ENCODE measurements around the gene ATN1. TPM values are rescaled to one million over a fixed set of nuclear protein-coding genes. Genes with fewer than 3 reads are reported as not detected.
A peak's percentile ranks its signal among the peaks of the same experiment; 100 is the strongest.
"Not testable (repeated sequence)": the region's sequence is repeated elsewhere in the genome, so short reads cannot be mapped to it uniquely, and the experiment has no call there.

The ATN1 gene
- total RNA-seq, 1 donor from 2014 or later: 8.9 TPM

- not testable (repeated sequence) for DNase-seq (ENCODE audit: low spot score); H3K27me3 ChIP-seq; H3K79me2 ChIP-seq (ENCODE audit: low read depth); H4K20me1 ChIP-seq (ENCODE audit: low read depth); H3K36me3 Mint-ChIP-seq; H3K9me3 ChIP-seq (ENCODE audit: low read depth); H3K36me3 ChIP-seq; H3K9me3 Mint-ChIP-seq; H3K9ac ChIP-seq; H3K27me3 Mint-ChIP-seq (ENCODE audit: insufficient read depth, low read depth)
- Histone ChIP-seq H3K27ac (peak overlapping the region; percentile 49), H3F3A (ENCODE audit: low read depth) (peaks cover 43% of the 10 kb centered on the region), H3K4me1 (peaks cover 23% of the 10 kb centered on the region), H2AFZ (replicated peaks) (peak overlapping the region; percentile 78), H3K4me2 (peak overlapping the region; percentile 81), H3K4me3 (peak overlapping the region; percentile 47)
- peaks cover 32% of the 10 kb centered on the region for H3K4me1 Mint-ChIP-seq
- peak overlapping the region; percentile 97 for H3K27ac Mint-ChIP-seq
- peak overlapping the region; percentile 78 for H3K4me3 Mint-ChIP-seq
Observed at GRCh38 chr12:6889775-6890573, 37.8 kb upstream of the ATN1 start.

GRCh38 chr12:6890789-6891645 lies 36.7 kb upstream of the ATN1 start:
- H3K36me3 Mint-ChIP-seq: no peaks in the 10 kb centered on the region
- H3K79me2 ChIP-seq (ENCODE audit: low read depth): no peaks in the 10 kb centered on the region
- no peaks in the 10 kb centered on the region for H4K20me1 ChIP-seq (ENCODE audit: low read depth)
- H3K4me2 ChIP-seq: peak overlapping the region; percentile 81
- H2AFZ ChIP-seq (replicated peaks): peak overlapping the region; percentile 89
- no peak overlapping the region for H3K9ac ChIP-seq
- H3K27me3 Mint-ChIP-seq (ENCODE audit: insufficient read depth, low read depth): no peaks in the 10 kb centered on the region
- peaks cover 18% of the 10 kb centered on the region for H3K4me1 ChIP-seq
- H3K27me3 ChIP-seq: no peaks in the 10 kb centered on the region
- peaks cover 26% of the 10 kb centered on the region for H3K4me1 Mint-ChIP-seq
- peak overlapping the region; percentile 97 for H3K27ac Mint-ChIP-seq
- TF ChIP-seq CTCF (IDR thresholded peaks at IDR 0.05) (peak; percentile 79), EZH2phosphoT487 (IDR thresholded peaks at IDR 0.05) (no peak)
- no peaks in the 10 kb centered on the region for H3K36me3 ChIP-seq
- DNase-seq (ENCODE audit: low spot score): peak; percentile 99
- H3K9me3 Mint-ChIP-seq: no peaks in the 10 kb centered on the region
- peak overlapping the region; percentile 49 for H3K27ac ChIP-seq
- no peaks in the 10 kb centered on the region for H3K9me3 ChIP-seq (ENCODE audit: low read depth)
- H3F3A ChIP-seq (ENCODE audit: low read depth): peaks cover 32% of the 10 kb centered on the region
- H3K4me3 Mint-ChIP-seq: peak overlapping the region; percentile 78
- H3K4me3 ChIP-seq: peak overlapping the region; percentile 47

DNA sequence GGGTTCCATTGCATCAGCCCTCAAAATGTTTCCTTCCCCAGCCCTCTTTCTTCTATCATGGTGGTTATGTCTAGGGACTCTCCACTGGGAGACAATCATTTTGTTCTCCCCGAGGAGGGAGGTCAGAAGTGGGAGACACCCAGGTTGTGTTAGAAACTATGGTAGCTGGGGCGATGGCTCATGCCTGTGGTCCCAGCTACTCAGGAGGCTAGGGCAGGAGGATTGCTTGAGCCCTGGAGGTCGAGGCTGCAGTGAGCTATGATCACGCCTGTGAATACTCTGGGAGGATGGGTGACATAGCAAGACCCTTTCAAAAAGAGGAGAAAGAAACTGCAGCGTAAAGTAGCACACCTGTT lies 36.1 kb upstream of the ATN1 start:
- no peaks in the 10 kb centered on the region for H3K27me3 ChIP-seq
- TF ChIP-seq EZH2phosphoT487 (IDR thresholded peaks at IDR 0.05) (no peak), CTCF (IDR thresholded peaks at IDR 0.05) (no peak), EZH2 (IDR thresholded peaks at IDR 0.05) (no peak)
- Mint-ChIP-seq H3K36me3 (no peaks in the 10 kb centered on the region), H3K27me3 (ENCODE audit: insufficient read depth, low read depth) (no peaks in the 10 kb centered on the region), H3K4me1 (peaks cover 23% of the 10 kb centered on the region), H3K4me3 (peak overlapping the region; percentile 78), H3K9me3 (no peaks in the 10 kb centered on the region), H3K27ac (peak overlapping the region; percentile 86)
- H3K27ac ChIP-seq: no peak overlapping the region
- no peaks in the 10 kb centered on the region for H3K79me2 ChIP-seq (ENCODE audit: low read depth)
- H3K9ac ChIP-seq: no peak overlapping the region
- peaks cover 15% of the 10 kb centered on the region for H3K4me1 ChIP-seq
- no peaks in the 10 kb centered on the region for H3K36me3 ChIP-seq
- peak overlapping the region; percentile 89 for H2AFZ ChIP-seq (replicated peaks)
- H3K4me2 ChIP-seq: peak overlapping the region; percentile 77
- peak overlapping the region; percentile 45 for H3K4me3 ChIP-seq
- no peak for DNase-seq (ENCODE audit: low spot score)
- no peaks in the 10 kb centered on the region for H4K20me1 ChIP-seq (ENCODE audit: low read depth)
- H3F3A ChIP-seq (ENCODE audit: low read depth): peaks cover 28% of the 10 kb centered on the region
- no peaks in the 10 kb centered on the region for H3K9me3 ChIP-seq (ENCODE audit: low read depth)

- peak overlapping the region; percentile 74 for H3K27ac Mint-ChIP-seq
- H3K27me3 Mint-ChIP-seq (ENCODE audit: insufficient read depth, low read depth); H3K4me3 ChIP-seq; H3K4me1 ChIP-seq; H3K27me3 ChIP-seq; H3K36me3 Mint-ChIP-seq; H3K9ac ChIP-seq; H3K9me3 ChIP-seq (ENCODE audit: low read depth); DNase-seq (ENCODE audit: low spot score); H3K27ac ChIP-seq; H2AFZ ChIP-seq (replicated peaks); H3K4me2 ChIP-seq; H3K36me3 ChIP-seq; H3K9me3 Mint-ChIP-seq; H3K79me2 ChIP-seq (ENCODE audit: low read depth); H4K20me1 ChIP-seq (ENCODE audit: low read depth): not testable (repeated sequence)
- H3K4me3 Mint-ChIP-seq: peak overlapping the region; percentile 65
- H3F3A ChIP-seq (ENCODE audit: low read depth): peaks cover 20% of the 10 kb centered on the region
- H3K4me1 Mint-ChIP-seq: peaks cover 23% of the 10 kb centered on the region
Observed at GRCh38 chr12:6892683-6893082, 35.1 kb upstream of the ATN1 start.

All from neural progenitor cell (in vitro differentiated cells).